Ecto neural progenitor cell (in vitro differentiated cells): ENCODE data around the gene ACP4.
A peak's percentile ranks its signal among the peaks of the same experiment; 100 is the strongest.

Source experiments
- DNase-seq: peaks from one replicate; pipeline ENCODE4 v3.0.0-alpha.2; 2018; ENCODE audit warnings: low spot score

ACP4 gene

GRCh38 chr19:50822661-50823208 is 32.5 kb downstream of the ACP4 start:
- DNase-seq = no peak

- no peak for DNase-seq
Measured at GRCh38 chr19:50823389-50824042, 33.3 kb downstream of the ACP4 start, which contains the start of gene KLK1. KLK1 (minus strand) TSS chr19:50823787; CDS start chr19:50823748, 39 bp downstream.

DNA sequence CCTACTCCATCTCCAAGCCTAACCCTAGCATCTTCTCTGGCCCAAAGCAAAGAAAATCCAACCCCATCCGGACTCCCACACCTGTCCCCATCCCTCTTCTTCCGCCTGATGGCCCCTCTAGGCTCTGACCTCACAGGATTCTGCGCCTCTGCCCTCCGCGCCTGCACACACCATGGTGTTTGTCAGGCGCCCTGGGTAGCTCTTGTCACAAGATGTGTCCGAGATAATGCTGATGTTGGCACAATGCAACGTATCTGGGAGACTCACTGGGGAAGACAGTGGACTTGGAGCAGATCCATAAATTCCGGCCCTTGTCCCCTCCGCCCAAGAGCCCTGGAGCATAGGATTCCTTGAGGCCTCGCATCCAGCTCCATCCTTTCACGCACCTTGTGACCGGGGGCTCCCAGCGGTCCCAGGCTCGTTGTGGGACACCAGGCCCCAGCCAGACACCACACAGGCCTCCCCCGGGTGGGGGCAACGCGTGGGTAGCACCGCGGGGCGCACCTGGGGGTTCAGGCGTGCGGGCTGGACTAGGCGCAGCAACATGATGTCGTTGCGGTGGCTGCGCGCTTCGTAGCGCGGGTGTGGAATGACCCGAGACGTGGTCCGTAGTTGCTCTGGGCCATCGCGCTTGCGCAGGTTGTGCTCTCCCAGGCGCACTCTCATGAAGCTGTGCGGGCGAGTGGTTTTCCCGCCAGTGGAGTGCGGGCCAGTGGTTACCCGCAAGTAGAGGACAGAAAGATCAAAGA is 36.5 kb downstream of the ACP4 start:
- DNase-seq = no peak

DNA sequence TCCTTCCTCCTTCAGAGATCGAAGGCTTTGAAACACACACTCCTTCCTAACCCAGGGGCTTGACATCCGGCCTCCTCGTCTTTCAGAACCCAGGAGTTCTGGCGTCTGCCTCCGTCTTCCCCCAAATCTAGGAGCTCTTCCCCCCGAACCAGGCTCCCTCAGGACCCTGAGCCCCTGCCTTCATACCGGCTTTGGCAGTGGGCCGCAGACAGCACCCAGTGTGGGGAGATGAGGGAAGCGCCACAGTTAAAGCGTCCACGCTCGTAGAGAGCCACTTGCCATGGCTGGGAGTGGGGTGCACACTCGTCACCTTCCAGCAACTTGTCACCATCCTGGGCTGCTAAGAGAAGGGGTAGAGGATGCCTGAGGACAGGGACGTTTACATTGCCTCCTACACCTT is 37.3 kb downstream of the ACP4 start:
- DNase-seq = no peak

DNA sequence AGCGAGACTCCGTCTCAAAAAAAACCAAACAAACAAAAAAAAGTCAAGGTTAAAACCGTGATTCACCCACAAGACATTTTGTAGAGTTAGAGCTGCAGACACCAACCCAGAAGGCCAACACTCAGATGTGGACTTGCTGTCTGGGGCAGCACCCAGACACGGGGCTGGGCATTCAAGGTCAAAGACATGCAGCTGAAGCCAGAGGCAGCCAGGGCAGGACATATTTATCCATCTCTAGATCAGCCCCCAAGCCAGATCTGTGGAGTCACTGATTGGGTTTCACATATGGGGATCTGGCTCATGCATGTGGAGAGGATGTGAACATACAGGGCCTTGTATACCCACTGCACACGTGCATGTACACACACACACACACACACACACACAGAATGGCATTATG is 39.6 kb downstream of the ACP4 start:
- DNase-seq = no peak

DNA sequence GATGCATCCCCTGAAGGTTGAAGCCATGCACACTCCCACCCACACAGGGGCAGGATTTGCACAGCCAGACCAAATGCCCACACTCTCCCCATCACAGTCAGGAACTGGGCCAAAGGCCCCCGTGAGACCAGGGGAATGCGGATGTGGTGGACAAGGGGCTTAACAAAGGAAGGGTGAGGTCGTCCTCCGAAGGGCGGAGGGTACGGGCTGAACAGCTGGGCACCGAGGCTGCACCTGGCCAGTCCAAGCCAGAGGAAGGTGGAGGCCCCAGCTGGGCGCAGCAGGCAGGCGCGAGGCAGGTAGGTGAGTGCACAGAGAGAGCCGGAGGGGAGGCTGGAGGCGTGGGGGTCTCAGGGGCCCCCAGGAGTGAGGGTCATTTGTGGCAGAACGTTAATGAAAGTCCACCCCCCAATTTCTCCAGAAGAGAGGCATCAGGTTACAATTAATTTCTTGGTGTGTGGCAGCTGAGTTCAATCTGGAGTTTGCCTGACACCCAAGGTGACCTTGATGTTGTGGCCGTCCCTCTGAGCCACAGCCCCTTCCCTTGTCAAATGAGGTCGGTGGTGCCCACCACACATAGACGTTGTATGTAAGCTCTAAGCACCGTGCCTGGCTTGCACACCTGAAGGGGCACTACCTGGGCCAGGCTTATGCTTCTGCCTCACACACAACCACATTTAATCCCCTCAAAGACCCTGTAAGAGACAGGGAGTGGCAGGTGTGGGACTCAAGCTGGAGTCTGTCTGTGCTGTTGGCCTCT is 40.2 kb downstream of the ACP4 start:
- DNase-seq = no peak

GRCh38 chr19:50831026-50831396 is 40.8 kb downstream of the ACP4 start:
- DNase-seq = no peak

GRCh38 chr19:50832666-50833065 is 42.5 kb downstream of the ACP4 start:
- no peak for DNase-seq

DNA sequence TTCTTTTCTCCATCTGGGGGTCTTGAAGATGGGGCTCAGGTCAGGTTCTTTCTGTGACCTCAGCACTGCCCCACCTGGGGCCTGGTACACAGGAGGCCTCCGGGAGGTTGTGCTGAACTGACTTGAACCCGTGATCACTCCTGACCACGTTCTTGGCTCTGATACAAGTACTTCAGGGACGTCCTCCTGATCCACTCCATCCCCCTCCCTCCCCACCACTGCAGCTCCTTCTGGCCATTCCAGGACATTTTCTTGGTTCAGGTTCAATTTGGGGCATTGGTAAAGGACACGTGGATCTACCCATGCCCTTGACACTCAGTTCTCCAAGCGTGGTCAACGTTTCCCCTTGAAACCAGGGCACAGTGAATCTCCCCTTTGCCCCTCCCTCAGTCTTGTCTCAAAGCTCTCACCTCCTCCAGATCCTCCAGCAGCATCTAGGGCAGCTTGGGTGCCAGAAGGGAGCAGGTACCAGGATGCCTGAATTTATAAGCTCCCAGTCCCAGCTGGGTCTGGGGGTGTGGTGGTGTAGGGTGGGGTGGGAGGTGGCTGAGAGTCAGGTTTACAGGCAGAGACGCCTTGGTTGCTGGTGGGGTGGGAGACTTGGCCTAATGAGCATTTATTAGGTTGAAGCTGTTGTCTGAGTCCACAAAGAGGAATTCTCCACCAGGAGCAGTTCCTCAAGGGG is 43.0 kb downstream of the ACP4 start, which contains the start of gene KLK15:
Gene KLK15 (minus strand): TSS at position 458 of the 685 bp plus-strand sequence. CDS start 2,082 bp downstream, outside the sequence.
- DNase-seq = no peak

DNA sequence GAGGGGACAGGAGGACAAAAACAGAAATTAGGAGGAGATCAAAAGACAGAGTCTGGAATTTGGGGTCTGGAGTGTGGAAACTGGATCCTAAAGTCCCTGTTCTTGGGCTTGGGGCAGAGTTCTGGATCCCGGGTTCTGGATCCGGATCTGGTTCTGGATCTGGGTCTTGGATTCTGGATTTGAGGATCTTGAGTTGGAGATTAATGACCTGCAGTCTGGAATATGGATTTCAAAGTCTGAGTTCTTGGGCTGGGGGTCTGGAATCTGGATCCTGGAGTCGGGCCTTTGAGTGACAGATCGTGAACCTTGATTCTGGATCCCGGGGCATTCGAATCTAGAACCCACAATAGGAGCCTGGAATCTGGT is 43.6 kb downstream of the ACP4 start:
- no peak for DNase-seq

DNA sequence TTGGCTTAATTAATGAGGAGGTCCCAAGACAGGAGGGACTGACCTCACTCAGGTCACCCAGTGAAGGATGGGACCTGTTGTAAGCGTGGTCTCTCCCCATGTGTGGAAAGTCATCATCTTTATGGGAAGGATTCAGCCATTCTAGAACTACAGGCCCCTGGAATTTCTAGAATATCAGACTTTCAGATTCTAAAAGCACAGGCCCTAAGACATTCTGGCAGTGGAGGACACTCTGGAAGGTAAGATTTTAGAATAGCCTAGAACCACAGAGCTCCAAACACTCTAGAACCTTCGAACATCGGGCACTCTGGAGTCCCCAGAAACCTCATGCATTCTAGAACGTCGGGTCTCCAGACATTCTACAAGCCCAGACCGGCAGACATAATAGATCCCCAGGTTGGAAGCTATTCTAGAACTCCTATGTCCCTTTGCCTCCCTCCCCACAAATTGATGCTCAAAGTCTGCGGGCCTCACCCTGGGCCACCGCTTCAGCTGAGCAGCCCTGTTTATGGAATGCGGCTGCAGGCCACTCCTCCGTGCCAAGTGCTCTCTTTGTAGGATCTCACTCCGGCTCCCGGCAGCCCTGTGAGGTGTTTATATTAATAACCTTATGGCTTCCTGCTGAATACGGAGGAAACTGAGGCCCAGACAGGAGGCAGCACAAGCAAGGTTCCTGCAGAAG is 45.0 kb downstream of the ACP4 start:
- no peak for DNase-seq

GRCh38 chr19:50835785-50836542 is 45.7 kb downstream of the ACP4 start:
- DNase-seq = peak; percentile 85

DNA sequence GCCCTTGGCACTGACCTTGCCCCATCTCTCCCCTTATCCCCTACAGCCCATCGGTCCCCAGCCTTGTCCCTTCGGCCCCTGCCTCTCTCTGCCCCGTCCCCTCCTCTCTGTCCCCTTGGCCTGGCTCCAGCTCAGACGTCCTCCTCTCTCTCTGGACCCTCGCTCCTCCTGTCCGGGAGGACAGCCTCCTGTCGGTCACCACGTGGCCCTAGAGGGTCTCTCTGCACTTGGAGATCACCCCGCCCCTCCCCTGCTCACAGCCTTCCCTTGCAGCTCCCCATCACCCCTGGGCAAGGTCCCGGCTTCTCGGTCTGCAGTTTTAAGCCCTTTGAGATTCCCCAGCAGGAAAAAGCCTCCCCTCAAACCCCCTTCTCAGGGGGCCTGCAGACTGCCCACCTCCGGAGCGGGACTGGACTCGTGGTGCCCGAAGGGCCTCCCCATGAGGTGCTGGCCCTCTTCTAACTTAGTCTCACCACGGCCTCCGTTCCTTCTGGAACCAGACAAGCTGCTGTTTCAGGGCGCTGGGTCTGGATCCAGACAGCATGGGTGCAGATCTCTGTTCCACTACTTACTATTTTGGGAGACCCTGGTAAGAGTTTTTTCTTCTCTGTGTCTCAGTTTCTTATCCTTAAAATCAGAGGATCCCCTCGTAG is 46.5 kb downstream of the ACP4 start:
- no peak for DNase-seq

DNA sequence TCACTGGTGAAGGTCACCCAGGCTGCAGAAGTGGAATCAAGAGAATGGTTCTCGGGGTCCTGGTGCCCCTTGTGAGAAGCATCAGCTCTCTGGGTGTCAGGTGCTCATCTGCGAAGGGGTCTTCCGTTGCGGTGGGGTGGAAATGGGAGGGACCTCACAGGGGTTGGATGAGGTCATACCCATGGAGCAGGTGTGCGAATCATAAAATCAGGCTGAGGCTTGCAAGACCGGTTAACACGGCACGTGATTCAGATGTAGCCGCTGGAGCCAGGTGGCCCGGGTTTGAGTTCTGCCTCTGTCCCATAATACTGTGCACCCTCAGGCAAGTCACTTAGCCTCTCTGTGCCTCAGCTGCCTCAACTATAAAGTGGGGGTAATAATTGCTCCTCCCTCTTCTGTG is 47.1 kb downstream of the ACP4 start:
- DNase-seq = no peak

GRCh38 chr19:50838239-50838638 is 48.0 kb downstream of the ACP4 start:
- no peak for DNase-seq

GRCh38 chr19:50839712-50840655 is 49.8 kb downstream of the ACP4 start:
- DNase-seq = no peak

DNA sequence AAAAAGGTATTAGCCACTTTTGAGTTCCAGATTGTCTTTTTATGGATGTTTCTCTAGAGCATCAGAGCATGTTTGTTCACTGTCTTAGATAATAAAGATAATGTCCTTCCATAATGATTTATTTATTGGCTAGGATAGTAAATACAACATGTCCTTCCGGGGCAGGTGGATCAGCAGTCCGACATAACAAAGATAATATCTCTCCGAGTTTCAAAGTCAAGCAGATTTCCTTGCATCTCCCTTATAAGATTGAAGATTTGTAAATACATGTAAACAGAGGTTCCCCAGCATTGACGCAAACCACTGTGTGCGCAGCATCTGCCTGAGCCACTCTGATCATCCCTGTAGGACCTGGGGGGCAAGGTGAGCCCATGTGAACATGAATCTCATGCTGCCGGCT is 51.9 kb downstream of the ACP4 start:
- no peak for DNase-seq

DNA sequence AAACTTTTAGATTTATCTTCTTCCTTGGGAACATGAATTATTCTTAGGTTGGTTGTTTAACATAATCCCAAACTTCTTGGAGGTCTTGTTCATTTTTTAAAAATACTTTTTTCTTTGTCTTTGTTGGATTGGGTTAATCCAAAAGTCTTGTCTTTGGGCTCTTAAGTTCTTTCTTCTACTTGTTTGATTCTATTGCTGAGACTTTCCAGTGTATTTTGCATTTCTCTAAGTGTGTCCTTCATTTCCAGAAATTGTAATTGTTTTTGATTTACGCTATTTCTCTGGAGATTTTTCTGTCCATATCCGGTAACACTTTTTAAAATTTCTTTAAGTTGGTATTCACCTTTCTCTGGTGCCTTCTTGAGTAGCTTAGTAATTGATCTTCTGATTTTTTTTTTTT is 53.0 kb downstream of the ACP4 start:
- no peak for DNase-seq

DNA sequence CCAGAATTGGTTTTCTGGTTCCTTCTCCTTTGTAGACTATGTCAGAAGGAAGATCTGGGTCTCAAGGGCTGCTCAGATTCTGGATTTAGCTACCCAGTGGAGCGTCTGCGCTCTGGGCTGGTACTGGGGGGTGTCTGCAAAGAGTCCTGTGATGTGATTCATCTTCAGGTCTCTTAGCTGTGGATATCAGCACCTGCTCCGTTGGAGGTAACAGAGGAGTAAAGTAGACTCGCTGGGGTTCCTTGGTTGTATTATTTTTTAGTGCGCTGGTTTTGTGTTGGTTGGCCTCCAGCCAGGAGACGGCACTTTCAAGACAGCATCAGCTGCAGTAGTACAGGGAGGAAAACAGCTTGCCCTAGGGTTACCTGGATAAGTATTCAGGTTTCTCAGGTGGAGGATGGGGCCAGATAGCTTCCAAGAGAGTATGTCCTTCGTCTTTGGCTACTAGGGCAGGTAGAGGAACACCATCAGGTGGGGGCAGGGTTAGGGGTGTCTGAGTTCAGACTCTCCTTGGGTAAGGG is 53.5 kb downstream of the ACP4 start:
- no peak for DNase-seq
